WI38 (cell line): Measurements from ENCODE around the gene FASN.
A peak's percentile ranks its signal among the peaks of the same experiment; 100 is the strongest.

Experiments
- H3K4me3 ChIP-seq: 2 replicates; pipeline ENCODE4 v1.5.1; 2011; ENCODE audit warnings: low read depth, mild to moderate bottlenecking, control low read depth, low read length
- TF ChIP-seq, protein P1 (sequence below): IDR thresholded peaks from 2 replicates; pipeline ENCODE4 v1.5.1; 2012; ENCODE audit warnings: low read depth, mild to moderate bottlenecking, control low read depth, low read length

FASN gene

GRCh38 chr17:82037092-82037888, 60.7 kb downstream of the FASN start, which contains the start of gene DCXR:
TSS of gene DCXR (minus strand) at chr17:82037697. CDS start at chr17:82037682, 15 bp downstream.
- peak within 1 kb of the TSS; percentile 70 for H3K4me3 ChIP-seq
- TF ChIP-seq, protein P1, sequence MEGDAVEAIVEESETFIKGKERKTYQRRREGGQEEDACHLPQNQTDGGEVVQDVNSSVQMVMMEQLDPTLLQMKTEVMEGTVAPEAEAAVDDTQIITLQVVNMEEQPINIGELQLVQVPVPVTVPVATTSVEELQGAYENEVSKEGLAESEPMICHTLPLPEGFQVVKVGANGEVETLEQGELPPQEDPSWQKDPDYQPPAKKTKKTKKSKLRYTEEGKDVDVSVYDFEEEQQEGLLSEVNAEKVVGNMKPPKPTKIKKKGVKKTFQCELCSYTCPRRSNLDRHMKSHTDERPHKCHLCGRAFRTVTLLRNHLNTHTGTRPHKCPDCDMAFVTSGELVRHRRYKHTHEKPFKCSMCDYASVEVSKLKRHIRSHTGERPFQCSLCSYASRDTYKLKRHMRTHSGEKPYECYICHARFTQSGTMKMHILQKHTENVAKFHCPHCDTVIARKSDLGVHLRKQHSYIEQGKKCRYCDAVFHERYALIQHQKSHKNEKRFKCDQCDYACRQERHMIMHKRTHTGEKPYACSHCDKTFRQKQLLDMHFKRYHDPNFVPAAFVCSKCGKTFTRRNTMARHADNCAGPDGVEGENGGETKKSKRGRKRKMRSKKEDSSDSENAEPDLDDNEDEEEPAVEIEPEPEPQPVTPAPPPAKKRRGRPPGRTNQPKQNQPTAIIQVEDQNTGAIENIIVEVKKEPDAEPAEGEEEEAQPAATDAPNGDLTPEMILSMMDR: peak; percentile 62

- TF ChIP-seq, protein P1: no peak
- H3K4me3 ChIP-seq: peak overlapping the region; percentile 70
These were observed 61.4 kb downstream of the FASN start for GRCh38 chr17:82036634-82037091.

DNA sequence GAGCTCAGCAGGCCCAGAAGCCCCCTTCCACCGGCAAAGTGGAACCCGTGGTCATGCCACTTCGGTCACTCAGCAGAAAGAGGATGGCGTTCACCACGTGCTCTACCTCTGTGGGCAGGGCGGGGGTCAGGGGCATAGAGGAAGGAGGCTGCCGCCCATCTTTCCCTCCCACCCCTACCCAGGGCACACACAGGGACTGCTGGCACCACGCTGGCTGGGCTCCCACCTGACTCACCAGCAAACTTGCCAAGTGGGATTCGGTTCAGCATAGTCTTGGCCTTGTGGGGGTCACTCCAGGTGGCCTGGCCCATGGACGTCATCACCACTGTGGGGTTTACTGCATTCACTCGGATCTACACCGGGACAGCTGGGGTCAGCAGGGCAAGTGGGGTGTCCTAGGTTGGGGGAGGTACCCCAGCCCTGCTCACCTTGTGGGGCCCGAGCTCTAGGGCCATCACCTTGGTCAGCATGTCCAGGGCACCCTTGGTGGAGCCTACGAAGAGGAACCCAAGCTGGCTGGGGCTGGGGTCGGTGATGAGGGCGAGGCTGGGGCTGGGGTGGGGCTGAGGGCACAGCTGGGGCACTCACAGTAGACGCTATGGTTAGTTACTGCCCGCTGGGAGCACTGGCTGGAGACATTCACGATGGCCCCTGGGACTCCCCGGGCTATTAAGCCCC, 61.9 kb downstream of the FASN start:
- TF ChIP-seq, protein P1: no peak
- peak overlapping the region; percentile 70; the same call in 1 of the 2 replicates for H3K4me3 ChIP-seq

DNA sequence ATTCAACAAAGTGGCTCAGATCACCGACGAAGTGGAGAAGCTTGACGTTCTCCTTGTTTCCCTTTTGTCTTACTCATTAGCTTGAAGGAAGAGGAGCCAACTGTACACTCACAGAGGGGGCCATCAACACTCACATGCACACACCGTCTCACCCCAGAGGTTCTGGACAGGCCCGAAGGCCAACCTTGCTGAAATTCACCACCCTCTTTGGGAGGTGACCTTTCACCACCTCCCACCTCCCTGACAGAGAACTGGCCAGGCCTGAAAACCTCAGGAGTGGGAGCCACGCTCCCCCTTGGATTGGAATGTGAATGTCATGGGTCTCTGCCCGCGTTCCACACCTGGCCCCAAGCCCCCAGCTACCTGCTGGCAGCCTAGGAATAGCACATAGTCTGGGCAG, 62.5 kb downstream of the FASN start:
- H3K4me3 ChIP-seq: no peak overlapping the region
- TF ChIP-seq, protein P1: no peak

DNA sequence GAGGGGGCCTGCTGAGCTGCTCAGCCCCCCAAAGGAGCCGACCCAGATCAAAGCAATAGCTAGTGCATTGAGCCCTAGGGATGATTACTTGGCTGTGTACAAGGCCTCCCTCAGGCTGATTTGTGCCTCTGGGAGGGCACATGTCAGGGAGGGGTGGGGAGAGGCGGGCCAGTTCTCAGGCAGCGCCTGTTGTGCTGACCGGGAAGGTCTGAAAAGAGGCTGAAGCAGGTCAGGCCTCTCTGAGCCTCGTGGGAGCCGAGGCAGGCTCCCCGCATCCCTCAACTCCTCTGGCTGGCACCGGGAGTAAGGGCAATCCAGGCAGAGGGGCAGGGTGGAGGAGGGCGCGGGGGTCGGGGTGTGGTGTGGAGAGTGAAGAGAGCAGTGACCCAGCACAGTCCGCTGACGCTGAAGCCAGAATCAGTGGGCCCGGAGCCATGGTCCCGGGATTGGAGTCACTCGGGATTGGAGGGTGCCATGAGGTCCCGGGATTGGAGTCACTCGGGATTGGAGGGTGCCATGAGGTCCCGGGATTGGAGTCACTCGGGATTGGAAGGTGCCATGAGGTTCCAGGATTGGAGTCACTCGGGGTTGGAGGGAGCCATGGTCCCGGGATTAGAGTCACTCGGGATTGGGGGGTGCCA, 63.5 kb downstream of the FASN start:
- TF ChIP-seq, protein P1: no peak
- H3K4me3 ChIP-seq: no peak overlapping the region

- TF ChIP-seq, protein P1: no peak
- no peak overlapping the region for H3K4me3 ChIP-seq
These were observed 64.5 kb downstream of the FASN start for GRCh38 chr17:82033359-82034085.
